Measurements from ENCODE around the gene ZNF827.
A peak's percentile ranks its signal among the peaks of the same experiment; 100 is the strongest.

The ZNF827 gene

GRCh38 chr4:145736241-145736831, 202.3 kb downstream of the ZNF827 start:
- Histone ChIP-seq H3K4me3 (ENCODE audit: low read depth, low read length) (no peak overlapping the region), H3K27ac (no peak overlapping the region), H3K36me3 (no peaks in the 10 kb centered on the region), H3K27me3 (ENCODE audit: insufficient read depth, low read depth, severe bottlenecking) (no peaks in the 10 kb centered on the region), H3K9me3 (ENCODE audit: severe bottlenecking) (no peaks in the 10 kb centered on the region)
- no peak for DNase-seq
- TF ChIP-seq CTCF (IDR thresholded peaks at IDR 0.05; ENCODE audit: low read depth, low read length) = no peak

GRCh38 chr4:145735827-145736226, 202.8 kb downstream of the ZNF827 start:
- no peak for DNase-seq
- Histone ChIP-seq H3K27ac (no peak overlapping the region), H3K9me3 (ENCODE audit: severe bottlenecking) (no peaks in the 10 kb centered on the region)

GRCh38 chr4:145735347-145735675, 203.3 kb downstream of the ZNF827 start:
- no peak overlapping the region for H3K4me3 ChIP-seq (ENCODE audit: low read depth, low read length)
- no peak for TF ChIP-seq CTCF (IDR thresholded peaks at IDR 0.05; ENCODE audit: low read depth, low read length)
- H3K9me3 ChIP-seq (ENCODE audit: severe bottlenecking) = no peaks in the 10 kb centered on the region
- no peak overlapping the region for H3K27ac ChIP-seq
- H3K36me3 ChIP-seq = no peaks in the 10 kb centered on the region
- no peak for DNase-seq
- H3K27me3 ChIP-seq (ENCODE audit: insufficient read depth, low read depth, severe bottlenecking) = no peaks in the 10 kb centered on the region

More at GRCh38 chr4:145735827-145736226, 202.8 kb downstream of the ZNF827 start:
- TF ChIP-seq CTCF (IDR thresholded peaks at IDR 0.05; ENCODE audit: low read depth, low read length) = no peak
- no peaks in the 10 kb centered on the region for H3K36me3 ChIP-seq
- H3K4me3 ChIP-seq (ENCODE audit: low read depth, low read length) = no peak overlapping the region
- H3K27me3 ChIP-seq (ENCODE audit: insufficient read depth, low read depth, severe bottlenecking) = no peaks in the 10 kb centered on the region

- DNase-seq = no peak
- Histone ChIP-seq H3K27me3 (ENCODE audit: insufficient read depth, low read depth, severe bottlenecking) (no peaks in the 10 kb centered on the region), H3K4me3 (ENCODE audit: low read depth, low read length) (no peak overlapping the region), H3K27ac (no peak overlapping the region; the same call in 1 of the 2 replicates), H3K36me3 (no peaks in the 10 kb centered on the region), H3K9me3 (ENCODE audit: severe bottlenecking) (no peaks in the 10 kb centered on the region)
- TF ChIP-seq CTCF (IDR thresholded peaks at IDR 0.05; ENCODE audit: low read depth, low read length) = no peak
These were observed 203.9 kb downstream of the ZNF827 start for GRCh38 chr4:145734576-145735346.

- Histone ChIP-seq H3K36me3 (no peaks in the 10 kb centered on the region), H3K4me3 (ENCODE audit: low read depth, low read length) (peak overlapping the region; percentile 78), H3K9me3 (ENCODE audit: severe bottlenecking) (no peaks in the 10 kb centered on the region), H3K27ac (peak overlapping the region; percentile 99), H3K27me3 (ENCODE audit: insufficient read depth, low read depth, severe bottlenecking) (no peaks in the 10 kb centered on the region)
- DNase-seq = no peak
- no peak for TF ChIP-seq CTCF (IDR thresholded peaks at IDR 0.05; ENCODE audit: low read depth, low read length)
These were observed 204.6 kb downstream of the ZNF827 start for GRCh38 chr4:145734031-145734430.

Measured in WERI-Rb-1 (cell line).